SU-DHL-6 (cell line): ENCODE results near the gene C10orf95.
A peak's percentile ranks its signal among the peaks of the same experiment; 100 is the strongest.

Experiments
- CTCF ChIP-seq: fragments of 200-600 bp; sonication (generic); IDR thresholded peaks from one replicate; pipeline ENCODE4 v1.5.1; 2017; ENCODE audit warnings: antibody characterized with exemption, mild to moderate bottlenecking, low read length, moderate library complexity; ENCODE audit not compliant: insufficient read depth, poor library complexity, severe bottlenecking
- EZH2phosphoT487 ChIP-seq: fragments of 200-600 bp; sonication (generic), shearing (Covaris generic); conservative IDR thresholded peaks from 2 replicates; pipeline ENCODE4 v1.6.1; 2018; ENCODE audit warnings: mild to moderate bottlenecking, antibody characterized with exemption, low read length, moderate library complexity, mixed read lengths

DNA sequence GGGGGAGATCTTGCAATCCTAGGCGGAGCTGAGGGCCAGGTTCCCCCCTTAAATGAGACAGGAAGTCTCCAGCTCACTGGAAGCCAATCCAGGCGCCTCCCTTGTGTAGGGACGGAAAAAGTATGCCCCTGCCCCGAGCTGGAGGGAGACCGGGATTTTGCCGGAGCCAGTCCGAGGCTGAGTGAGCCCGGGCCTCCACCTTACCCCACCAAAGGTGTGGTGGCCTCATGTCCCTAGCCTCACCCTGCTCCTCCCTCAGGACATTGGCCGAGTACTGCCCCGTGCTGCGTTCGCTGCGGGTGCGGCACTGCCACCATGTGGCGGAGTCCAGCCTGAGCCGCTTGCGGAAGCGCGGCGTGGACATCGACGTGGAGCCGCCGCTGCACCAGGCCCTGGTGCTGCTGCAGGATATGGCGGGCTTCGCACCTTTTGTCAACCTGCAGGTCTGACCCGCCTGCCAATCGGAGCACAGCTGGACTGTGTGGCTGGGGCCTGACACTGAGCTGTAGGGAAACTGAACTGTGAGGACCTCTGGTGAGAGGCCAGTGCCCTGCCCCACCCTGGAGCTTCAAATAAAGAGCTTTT is 28.7 kb downstream of the C10orf95 start:
- peak; percentile 37 for TF ChIP-seq CTCF
- no peak for TF ChIP-seq EZH2phosphoT487
